ENCODE measurements around the gene C19orf85. TPM values are rescaled to one million over a fixed set of nuclear protein-coding genes. Genes with fewer than 3 reads are reported as not detected.
A peak's percentile ranks its signal among the peaks of the same experiment; 100 is the strongest.
"Not testable (repeated sequence)": the region's sequence is repeated elsewhere in the genome, so short reads cannot be mapped to it uniquely, and the experiment has no call there.

Gene C19orf85
- polyA plus RNA-seq (ENCODE audit: insufficient read length in 12 of 12) = not detected
- long read RNA-seq, donor 1 = 0 reads
- long read RNA-seq, donor 2 = 0 reads
- long read RNA-seq, donor 3 = 0 reads
- long read RNA-seq, donor 4 = 0 reads
- long read RNA-seq, donor 5 = 0 reads
- long read RNA-seq, donor 6 = 0 reads
- long read RNA-seq, donor 7 = 0 reads
- long read RNA-seq, donor 8 = 0 reads
- long read RNA-seq, donor 9 = 0 reads
- long read RNA-seq, donor 10 = 0 reads
- long read RNA-seq, donor 11 = 0 reads

DNA sequence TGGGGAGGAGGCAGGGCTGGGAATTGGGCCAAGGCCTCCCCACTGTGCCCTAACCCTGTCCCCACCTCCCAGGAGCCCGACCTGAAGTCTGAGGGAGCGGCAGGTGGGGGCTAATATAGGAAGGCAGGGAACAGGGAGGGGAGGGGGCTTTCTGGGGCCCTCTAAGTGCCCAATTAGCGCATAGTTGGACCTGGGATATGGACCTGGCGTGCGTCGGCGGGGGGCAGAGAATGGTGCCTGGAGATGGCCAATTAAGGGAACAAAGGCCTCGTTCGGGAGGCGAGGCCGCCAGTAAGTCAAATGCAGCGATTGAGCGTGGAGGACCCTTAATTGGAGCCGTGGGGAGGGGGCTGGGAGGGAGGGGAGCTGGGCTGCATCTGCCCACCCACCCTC lies at the start of gene C19orf85:
Gene C19orf85, minus strand, starts transcription at position 90 of the 393 bp plus-strand sequence. CDS start 197 bp downstream, outside the sequence.
- no peak for DNase-seq

DNA sequence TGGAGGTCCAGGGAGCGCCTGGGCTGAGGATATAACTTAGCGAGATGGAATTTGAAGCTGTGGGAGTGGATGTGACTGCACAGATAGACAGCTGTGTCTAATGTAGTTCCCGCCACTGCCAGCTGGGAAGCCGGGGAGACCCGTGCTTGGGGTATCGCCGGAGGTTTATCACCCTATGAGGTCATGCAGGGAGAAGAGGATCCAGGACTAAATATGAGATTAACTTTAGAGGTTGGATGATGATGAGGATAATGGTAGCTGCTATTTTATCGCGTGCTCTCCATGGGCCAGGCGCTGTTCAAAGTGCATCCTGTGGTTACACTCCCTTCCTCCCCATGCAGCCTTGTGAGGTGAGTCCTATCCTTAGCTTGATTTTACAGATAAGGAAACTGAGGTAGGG lies 43.6 kb upstream of the C19orf85 start:
- DNase-seq = no peak

DNA sequence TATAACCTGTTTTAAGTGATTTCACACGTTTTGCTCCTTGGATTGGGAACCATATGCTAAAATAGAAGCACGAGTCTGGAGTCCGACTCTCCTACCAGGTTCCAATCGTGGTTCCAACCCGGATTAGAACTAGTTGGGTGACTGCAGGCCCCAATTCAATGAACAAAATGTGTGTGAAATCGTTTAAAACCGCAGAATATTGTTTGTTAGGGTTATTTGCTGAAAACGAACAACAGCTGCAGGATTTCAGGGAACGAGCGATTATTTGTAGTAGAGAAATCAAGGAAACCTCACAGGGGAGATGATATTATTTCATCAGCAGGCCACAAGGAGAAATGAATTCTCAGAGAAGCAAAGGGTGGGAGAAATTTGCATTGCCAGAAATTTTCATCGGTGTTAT lies 40.4 kb upstream of the C19orf85 start:
- DNase-seq = no peak

DNA sequence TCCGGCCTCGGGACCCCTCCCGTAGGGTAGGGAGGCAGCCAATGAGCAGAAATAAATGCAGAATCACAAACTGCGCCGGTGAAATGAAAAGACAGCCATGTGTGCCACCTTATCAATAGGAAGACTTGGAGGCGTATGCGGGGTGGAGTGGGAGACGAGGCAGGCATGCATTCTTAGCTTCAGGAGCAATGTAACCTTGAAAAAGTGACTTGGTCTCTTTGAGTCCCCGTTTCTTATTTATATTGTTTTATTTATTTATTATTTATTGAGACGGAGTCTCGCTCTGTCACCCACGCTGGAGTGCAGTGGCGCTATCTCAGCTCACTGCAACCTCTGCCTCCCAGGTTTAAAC lies 39.7 kb upstream of the C19orf85 start:
- DNase-seq = no peak

DNA sequence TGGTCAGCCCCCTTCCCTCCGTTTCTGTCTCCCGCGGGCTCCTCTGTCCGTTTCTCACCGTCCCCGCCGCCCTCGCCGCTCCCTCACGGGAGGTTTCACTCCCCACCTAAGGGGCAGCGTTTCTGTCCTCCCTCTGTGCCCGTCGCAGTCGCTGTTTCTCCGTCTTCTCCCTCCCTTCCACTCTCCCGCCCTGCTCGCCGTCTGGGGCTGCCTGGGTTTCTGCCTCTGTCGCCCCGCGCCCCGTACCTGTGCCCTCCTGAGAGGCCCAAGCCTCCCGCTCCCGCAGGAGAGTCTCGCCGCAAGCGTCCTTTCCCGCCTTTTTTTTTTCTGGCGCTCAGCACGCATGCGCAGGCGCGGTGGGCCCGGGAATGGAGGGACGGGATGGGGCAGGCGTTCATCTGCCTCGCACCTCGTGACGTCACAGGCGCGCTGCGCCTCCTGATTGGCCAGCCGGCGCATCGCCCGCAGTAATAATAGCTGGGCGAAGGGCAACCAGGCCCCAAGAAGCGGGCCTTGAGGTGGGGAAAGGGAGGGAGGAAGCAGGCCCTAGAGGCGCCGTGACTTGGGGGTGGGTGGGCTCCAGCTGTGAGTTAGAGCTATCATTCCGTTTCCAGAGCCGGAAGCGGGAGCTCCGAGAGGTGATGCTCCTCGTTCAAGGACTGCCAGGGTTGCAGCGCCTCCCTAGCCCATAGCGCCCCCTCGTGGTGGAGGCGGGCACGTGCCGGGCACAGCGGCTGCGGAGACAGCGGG lies 39.1 kb upstream of the C19orf85 start:
- peak; percentile 94 for DNase-seq

DNA sequence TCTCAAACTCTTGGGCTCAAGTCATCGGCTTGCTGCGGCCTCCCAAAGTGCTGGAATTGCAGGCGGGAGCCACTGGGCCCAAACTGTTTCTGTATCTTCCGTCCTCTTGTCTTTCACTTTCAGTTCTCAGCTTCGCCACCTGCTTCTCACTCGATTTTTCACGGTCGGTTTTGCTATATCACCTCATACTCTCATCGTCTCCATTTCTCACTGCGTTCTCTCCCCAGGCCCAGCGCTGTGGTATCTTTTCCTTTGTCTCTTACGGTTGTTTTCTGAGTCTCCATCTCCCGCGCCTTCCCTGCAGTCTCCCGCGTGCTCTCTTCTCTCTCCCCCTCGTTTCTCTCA lies 38.6 kb upstream of the C19orf85 start:
- DNase-seq = no peak

DNA sequence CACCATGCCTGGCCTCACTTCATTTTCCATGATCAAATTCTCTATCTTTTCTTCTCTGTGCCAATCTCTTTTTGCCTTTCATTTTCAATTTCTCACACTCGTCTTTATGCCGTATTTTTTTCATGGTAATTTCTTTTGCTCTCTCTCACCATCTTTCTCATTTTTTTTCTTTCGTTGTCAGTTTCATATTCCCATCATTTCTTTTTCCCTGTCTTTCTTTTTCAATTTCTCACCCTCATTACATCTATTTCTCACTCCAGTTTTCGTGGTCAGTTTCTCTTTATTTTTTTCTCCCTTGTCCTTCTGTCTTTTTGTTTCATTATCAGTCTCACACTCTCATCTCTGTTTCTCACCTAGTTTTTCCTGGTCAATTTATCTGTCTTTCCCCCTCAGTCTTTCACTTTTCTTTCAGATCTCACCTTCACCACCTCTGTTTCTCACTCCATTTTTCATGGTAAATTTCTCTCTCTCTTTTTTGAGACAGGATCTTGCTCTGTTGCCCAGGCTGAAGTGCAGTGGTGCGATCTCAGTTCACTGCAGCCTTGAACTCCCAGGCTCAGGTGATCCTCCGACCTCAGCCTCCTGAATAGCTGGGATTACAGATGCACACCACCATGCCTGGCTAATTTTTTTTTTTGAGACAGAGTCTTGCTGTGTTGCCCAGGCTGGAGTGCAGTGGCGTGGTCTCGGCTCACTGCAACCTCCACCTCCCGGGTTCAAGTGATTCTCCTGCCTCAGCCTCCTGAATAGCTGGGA lies 37.8 kb upstream of the C19orf85 start:
- DNase-seq = no peak

DNA sequence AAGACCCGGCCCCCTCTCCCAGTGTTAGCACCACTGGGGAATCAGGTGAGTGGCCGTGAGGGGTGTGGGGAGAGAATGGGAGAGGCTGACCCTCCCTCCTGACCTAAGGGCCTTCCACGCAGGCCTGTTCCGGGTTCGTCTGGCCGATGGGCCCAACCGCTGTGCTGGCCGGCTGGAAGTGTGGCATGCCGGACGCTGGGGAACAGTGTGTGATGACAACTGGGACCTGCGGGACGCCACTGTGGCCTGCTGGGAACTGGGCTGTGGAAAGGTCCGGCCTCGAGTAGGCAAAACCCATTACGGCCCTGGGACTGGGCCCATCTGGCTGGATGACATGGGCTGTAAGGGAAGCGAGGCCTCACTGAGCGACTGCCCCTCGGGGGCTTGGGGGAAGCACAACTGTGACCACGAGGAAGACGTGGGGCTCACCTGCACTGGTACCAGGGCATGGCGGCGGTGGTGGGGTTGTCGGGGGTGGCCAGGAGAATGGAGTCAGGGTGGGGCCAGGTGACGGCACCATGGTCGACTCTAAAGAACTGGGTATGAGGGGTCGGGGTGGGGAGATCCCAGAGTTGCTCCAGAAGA lies 35.9 kb upstream of the C19orf85 start:
- no peak for DNase-seq

DNA sequence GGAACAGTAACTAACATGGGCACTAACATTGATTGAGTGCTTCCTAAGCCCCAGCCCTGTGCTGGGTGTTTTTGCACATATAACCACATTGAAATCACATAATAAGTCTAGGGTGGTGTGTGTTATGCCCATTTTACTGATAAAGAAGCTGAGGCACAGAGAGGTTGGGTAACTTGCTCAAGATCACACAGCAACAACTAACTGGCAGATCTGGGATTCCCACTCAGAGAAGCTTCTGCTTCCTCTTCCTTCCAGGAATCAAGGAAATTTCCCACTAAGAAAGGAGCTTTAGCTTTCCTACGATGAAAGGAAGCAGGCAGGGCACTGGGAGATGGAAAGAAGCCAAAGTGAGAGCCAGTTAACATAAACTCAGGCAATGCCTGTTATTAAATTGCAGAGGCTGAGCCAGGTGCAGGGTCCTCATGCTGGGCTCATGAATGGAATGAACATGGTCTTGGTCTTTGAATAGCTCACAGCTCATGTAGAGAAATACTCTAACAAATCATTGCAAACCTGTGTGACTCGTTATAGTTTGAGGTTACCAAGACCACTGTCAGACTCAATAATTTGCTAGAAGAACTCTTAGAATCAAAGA lies 33.8 kb upstream of the C19orf85 start:
- no peak for DNase-seq

DNA sequence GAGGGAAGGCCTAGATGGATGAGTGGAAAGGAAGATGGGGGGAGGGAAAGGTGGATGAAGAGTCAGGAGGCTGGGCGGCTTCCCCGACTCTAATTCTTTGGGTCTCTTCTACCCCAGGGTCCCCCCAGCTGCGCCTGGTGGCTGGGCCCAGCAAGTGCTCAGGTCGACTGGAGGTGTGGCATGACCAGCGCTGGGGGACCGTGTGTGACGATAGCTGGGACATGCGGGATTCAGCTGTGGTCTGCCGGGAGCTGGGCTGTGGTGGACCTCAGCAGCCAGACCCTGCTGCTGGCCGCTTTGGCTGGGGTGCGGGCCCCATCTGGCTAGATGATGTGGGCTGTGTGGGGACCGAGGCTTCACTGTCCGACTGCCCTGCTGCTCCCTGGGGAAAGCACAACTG lies 33.2 kb upstream of the C19orf85 start:
- no peak for DNase-seq

DNA sequence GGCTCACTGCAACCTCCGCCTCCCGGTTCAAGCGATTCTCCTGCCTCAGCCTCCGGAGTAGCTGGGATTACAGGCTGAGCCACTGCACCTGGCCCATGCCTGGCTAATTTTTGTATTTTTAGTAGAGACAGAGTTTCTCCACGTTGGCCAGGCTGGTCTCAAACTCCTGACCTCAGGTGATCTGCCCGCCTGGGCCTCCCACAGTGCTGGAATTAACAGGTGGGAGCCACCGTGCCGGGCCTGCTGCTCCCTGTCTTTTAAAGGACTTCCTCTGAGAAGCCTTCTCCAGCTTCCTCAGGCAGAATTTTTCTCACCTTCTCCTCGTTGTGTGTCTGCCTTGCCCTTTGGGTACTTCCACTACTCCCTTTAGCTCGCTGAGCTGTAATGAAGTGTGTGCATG lies 32.3 kb upstream of the C19orf85 start:
- not testable (repeated sequence) for DNase-seq

DNA sequence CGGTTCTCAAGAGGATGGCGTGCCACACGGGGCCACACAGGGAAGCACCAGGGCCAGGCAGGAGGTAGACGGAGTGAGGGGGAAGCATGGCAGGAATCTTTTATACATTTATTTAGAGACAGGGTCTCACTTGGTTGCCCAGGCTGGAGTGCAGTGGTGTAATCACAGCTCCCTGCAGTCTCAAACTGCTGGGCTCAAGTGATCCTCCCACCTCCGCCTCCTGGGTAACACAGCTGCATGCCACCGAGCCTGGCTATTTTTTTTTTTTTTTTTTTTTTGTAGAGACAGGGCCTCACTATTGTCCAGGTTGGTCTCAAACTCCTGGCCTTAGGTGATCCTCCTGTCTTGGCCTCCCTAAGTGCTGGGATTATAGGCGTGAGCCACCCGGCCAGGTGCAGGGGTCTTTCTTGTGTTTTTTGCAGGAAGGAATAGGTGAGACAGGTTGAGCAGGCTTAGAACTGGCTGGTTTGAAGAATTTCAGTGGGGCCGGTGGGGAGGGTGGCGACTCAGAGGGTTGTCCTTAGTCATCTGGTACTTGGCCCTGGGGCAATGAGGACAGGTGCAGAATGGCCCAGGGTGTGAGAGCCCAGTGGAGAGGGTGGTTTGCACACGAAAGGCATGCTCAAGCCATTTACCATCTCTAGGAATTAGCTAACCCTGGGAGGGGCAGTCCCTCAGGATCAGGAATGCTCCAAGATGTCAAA lies 31.2 kb upstream of the C19orf85 start:
- no peak for DNase-seq

DNA sequence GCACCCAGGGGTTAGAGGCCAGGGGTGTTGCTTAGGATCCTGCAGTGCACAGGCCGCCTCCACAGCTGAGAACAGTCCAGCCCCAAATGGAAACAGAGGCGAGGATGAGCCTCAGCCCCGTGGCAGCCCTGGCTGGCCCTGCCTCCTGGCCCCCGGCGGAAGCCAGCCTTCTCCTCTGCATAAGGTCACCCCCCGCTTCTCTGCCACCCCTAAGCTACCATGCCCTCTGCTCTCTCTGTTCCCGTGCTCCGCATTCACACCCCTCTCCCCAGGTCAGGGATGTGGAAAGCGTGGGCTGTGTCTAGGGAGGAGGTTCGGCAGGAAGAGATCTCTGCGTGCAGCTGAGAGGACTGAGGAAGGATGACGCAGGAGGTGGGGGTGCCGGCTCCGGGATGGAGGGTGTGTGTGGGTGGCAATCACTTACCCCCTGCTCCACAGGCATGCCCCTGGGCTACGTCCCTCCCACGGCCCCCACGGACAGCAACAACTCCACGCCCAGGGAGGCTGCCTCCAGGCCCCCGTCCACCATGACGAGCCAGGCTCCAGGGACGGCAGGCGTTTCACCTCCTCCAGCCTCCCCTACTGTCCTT lies 29.7 kb upstream of the C19orf85 start:
- no peak for DNase-seq

DNA sequence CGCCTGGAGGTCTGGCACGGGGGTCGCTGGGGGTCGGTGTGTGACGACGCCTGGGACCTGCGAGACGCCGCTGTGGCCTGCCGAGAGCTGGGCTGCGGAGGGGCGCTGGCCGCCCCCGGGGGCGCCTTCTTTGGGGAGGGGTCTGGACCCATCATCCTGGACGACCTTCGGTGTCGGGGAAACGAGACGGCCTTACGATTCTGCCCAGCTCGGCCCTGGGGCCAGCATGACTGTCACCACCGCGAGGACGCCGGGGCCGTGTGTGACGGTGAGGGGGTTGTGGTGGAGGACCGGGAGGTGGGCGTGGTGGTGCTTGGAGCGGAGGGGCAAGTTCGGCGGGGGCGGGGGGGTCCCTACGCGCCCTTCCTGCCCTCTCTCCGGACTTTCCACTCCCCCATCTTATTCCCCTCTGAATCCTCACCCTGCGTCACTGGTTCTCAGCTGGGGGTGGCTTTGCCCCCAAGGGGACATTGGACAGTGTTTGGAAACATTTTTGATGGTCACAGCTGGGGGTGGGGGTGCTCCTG lies 29.2 kb upstream of the C19orf85 start:
- no peak for DNase-seq

DNA sequence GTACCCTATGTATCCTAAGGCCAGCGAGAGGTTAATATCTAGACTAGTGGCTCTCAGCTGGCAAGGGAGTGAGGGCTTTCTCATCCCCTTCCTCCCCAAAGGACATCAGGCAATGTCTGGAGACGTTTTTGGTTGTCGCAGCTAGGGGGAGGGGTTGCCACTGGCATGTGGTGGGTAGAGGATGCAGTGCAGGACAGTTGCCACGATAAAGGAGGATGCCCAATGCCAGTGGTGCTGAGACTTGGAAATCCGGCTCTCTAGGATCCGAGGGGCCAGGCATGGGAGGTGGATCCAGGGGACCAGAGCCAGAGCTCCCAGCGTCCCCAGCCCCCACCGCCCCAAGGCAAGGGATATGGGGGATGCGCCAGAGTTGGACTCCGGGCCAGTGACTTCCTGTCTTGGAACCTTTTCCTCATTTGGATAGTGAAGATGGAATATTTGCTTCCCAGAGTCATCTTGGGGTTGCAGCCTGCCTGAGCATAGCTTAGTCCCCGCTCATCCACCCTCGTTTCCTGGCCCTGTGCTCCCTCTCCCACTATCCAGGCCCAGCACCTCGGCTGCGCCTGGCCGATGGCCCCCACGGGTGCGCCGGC lies 28.6 kb upstream of the C19orf85 start:
- peak; percentile 89 for DNase-seq

DNA sequence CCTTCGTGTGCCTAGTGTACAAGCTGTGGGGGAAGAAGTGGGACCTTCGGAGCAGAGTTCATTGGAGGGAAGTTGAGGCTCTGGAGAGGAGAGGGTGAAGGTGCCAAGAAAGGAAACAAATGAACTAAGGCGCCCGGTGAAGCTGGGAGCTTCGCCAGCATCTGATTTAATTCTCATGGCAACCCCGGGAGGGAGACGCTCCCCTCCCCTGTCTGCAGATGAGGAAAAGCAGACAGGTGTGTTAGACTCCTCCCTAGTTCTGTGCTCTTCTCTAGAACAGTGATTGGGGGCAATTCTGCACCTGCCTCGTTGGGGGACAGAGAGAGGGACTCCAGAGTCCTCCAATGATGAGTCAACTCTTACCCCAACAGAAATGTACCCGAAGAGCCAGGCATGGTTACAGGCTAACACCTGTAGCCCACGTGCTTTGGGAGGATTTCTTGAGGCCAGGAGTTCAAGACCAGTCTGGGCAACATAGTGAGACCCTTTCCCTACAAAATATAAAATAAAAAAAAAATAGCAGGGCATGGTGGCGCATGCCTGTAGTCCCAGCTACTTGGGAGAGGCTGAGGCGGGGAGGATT lies 27.9 kb upstream of the C19orf85 start:
- DNase-seq = no peak

DNA sequence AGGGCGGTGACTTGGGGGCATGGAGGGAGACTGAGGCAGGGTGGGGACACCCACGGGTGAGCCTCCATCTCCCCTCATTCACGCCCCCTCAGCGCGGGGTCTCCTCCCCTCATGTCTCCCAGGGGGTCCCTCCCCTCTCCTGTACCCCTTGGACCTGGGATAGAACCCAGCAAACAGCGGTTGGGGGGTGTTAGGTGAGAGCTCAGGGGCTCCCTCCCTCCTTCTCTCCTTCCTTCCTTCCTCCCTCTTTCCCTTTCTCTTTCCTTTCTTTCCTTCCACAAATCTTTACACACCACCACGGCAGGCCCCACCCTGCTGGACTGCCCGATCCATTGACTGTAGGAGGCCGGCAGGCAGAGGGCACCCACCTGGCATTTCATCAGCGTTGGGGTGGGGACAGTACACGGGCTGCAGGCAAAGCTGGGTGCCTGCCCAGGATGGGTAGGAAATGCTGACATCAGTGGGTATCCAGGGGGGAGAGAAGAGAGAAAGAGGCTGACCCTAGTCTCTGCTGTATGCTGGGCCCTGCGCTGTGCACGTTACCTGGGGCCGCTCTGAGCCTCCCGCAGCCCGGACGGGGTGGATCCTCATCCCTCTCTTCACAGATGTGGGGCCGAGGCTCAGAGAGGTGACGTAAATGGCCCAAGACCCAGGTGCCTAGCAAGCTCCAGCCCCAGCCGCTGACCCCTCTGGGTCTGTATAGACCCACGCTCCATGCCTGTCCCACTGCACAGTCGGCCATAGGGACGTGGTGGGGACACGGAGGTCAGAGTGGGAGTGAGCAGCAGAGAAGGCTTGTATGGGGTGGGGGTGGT lies 27.2 kb upstream of the C19orf85 start:
- no peak for DNase-seq

DNA sequence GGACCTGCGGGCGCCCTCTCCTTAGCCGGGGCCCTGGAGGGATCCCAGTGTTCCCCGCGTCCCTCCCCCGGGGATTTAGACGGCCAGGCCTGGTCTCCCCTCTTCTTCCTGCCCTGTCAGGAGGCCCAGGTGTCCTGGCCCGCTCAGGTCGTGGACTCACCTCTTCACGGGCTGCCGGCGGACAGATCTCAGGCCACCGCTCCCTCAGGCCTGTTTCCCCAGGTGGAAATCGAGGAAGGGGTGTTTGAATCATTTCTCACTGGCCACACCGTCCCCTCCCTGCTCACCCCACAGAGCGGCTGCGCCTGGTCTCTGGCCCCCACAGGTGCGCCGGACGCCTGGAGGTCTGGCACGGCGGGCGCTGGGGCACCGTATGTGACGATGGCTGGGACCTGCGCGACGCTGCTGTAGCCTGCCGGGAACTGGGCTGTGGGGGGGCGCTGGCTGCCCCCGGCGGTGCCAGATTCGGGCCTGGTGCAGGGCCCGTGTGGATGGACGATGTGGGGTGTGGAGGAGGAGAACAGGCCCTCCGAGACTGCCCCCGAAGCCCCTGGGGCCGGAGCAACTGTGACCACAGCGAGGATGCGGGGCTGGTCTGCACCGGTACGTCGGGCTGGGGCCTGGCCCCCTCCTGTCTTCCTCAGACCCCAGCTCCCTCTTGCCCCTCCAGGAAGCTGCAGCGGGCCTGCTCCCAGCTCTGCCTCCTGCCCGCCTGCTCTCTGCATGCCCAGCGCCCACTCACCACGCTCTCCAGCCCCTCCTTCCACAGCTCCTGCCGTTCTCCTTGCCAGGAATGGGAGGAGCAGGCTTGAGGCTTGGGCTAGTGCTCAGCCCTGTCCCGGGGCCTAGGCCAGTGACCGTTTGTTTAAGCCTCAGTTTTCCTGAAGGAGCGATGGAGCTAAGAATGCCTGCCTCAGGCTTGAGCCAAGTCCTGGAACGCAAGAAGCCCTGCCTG lies 26.2 kb upstream of the C19orf85 start:
- no peak for DNase-seq

All from muscle of arm (tissue), 14 donors.